D721Med (cell line): ENCODE data around the gene ECHDC1.

Experiments used
- DNase-seq: peaks from one replicate; pipeline ENCODE4 v3.0.0; 2011; ENCODE audit warnings: low spot score; ENCODE audit not compliant: insufficient read length
- FAIRE-seq: peaks from 2 replicates; lab custom pipeline; 2011; peaks lifted over from hg19 to GRCh38; lab: Jason Lieb, UNC
- TF ChIP-seq, protein P1 (sequence below): IDR thresholded peaks from 2 replicates; pipeline ENCODE4 v1.5.1; 2012; ENCODE audit warnings: mild to moderate bottlenecking, control low read depth; ENCODE audit not compliant: insufficient read depth; ENCODE audit errors: missing control alignments

Gene ECHDC1

GRCh38 chr6:127288705-127289104 lies 54.7 kb downstream of the ECHDC1 start:
- TF ChIP-seq, protein P1, sequence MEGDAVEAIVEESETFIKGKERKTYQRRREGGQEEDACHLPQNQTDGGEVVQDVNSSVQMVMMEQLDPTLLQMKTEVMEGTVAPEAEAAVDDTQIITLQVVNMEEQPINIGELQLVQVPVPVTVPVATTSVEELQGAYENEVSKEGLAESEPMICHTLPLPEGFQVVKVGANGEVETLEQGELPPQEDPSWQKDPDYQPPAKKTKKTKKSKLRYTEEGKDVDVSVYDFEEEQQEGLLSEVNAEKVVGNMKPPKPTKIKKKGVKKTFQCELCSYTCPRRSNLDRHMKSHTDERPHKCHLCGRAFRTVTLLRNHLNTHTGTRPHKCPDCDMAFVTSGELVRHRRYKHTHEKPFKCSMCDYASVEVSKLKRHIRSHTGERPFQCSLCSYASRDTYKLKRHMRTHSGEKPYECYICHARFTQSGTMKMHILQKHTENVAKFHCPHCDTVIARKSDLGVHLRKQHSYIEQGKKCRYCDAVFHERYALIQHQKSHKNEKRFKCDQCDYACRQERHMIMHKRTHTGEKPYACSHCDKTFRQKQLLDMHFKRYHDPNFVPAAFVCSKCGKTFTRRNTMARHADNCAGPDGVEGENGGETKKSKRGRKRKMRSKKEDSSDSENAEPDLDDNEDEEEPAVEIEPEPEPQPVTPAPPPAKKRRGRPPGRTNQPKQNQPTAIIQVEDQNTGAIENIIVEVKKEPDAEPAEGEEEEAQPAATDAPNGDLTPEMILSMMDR, result no peak
- FAIRE-seq (no peak), DNase-seq (no peak)

DNA sequence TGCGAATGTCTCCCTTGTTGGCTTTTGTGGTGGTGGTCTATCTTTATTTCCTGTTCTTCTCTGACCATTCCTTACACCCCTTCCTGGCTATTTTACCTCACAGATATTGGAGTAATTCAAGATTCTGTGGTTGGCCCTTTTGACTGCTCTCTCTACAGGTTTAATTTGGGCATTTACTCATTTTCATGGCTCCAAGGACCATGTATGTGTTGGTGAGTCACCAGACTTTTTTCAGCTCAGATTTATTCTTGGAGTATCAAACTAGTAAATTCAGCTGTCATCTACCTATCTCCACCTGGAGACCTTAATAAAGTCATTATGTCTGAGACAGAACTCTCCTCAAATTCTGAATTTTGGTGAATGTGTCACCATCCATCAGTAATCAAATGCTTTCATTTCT lies 61.2 kb downstream of the ECHDC1 start:
- TF ChIP-seq, protein P1, result no peak
- DNase-seq, result no peak
- no peak for FAIRE-seq

GRCh38 chr6:127279815-127280214 lies 63.6 kb downstream of the ECHDC1 start:
- no peak for DNase-seq
- FAIRE-seq, result peak; percentile 35
- TF ChIP-seq, protein P1, result no peak

DNA sequence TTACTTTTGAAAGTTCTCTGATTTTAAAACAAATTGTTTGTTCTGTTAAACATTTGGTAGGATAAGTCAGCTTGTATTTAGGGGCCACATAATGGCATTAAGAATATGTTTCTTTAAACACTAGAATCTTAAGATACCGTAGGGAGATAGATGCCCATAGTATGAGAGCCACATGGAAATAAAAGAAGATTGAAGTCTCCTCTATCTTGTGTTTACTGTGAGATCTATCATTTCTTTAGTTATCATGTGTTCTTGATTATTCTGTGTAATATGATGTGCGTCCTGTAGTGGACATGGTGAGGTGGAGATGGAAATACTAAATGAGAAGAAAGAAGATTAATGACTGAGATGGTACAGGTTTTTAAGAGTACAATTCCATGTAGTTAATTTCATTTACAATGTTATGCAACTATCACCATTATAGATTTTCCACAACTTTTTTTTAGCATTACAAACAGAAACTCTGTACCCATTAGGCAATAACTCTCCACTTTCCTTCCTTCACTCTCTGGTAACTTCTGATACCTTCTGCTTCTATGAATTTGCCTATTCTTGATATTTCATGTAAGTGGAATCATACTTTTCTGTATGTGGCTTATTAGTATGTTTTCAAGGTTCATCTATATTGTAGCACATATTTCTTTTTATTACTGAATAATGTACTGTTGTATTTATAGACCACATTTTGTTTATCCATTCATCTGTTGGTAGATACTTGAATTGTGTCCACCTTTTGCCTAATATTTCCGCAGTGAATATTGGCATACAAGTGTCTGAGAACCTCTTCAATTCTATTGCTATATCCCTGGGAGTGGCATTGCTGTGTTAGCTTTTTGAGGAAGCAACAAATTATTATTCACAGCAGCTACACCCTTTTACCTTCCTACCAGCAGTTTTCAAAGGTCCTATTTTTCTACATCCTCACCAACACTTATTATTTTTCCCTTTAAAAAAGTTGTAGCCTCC lies 65.2 kb downstream of the ECHDC1 start:
- DNase-seq (no peak), FAIRE-seq (no peak)
- TF ChIP-seq, protein P1, result no peak

DNA sequence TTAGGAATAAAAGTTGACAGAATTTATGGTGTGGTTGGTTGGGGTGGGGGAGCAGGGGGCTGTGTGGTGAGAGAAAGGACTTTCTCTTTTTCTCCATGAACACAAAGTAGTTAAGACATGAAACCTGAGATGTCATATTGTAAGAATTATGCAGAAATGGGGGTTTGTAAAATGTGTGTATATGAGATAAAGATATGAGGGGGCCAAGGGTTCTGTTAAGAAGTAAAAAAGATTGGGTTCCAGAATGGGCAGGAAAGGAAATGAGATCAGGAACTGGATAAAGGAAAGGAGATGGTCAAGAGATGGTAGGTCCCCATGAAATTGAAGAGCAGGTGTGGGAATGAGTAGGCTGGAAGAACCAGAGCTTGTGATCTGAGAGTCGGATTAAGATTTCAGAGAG lies 67.1 kb downstream of the ECHDC1 start:
- DNase-seq, result no peak
- no peak for FAIRE-seq

DNA sequence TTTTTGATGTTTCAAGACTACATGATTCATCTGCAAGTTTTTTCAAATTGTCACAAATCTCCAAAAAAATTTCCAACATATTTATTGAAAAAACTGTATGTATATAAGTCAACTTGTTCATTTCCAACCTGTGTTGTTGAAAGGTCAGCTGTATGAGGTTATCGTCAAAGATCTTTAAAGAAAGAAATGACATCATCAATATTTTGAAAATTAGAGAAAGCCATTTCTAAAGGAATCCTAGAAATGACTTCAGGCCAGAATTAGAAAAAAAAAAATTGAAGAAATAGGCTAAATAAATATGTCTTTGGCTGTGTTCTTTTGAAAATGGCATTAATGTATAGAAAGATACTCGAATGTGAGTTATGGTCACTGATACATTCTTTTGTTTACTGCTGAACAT lies 69.9 kb downstream of the ECHDC1 start:
- no peak for FAIRE-seq
- TF ChIP-seq, protein P1, result no peak
- DNase-seq, result no peak

More for the DNA sequence above, 67.1 kb downstream of the ECHDC1 start:
- TF ChIP-seq, protein P1, result no peak

- TF ChIP-seq, protein P1, result no peak
- DNase-seq (no peak), FAIRE-seq (no peak)
Observed at GRCh38 chr6:127272576-127272975, 70.8 kb downstream of the ECHDC1 start.
